ENCODE measurements around the gene STX2.

DNA sequence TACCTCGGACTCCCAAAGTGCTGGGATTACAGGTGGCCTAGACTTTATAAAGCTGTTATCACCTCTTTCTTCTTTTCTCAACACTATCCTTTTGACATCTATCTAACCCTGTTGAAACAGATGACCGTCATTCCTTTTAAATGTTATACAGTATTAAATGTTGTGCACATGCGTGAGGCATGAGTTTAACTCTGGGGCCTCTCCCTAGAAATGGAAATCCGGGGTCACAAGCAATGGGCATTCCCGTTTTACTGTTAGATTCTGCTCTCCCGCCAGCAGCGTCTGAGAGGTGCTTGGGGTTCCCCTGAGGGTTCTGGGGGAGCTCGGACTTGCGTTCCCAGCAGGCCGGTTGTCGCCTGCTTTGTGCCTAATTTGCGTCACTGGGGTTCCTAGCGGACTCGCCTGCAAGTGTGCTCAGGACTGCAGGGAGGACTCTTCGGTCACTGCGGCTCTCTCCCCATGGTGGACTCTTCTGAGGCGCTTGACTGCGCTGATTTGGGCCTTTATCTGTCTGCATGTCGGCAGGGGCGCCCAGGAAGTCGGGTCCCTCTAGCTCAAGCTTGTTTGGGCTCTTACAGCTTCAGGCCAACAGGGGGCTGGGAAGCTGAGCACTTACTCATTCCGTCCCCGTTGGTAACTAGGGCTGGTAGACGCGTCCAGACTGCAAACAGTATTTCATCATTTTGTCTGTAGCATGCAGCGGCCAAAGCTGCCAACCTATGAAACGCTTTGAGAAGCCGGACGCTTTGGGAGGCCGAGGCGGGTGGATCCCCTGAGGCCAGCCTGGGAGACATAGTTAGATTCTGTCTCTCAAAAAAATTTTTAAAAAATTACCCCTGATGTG is 31.6 kb upstream of the STX2 start:
- peak in 1 of 2 donors; percentile 33 for TF ChIP-seq POLR2AphosphoS5 (IDR thresholded peaks at IDR 0.05; ENCODE audit: insufficient read depth in 1 of 2, low read depth in 1 of 2)
- TF ChIP-seq, protein P1, sequence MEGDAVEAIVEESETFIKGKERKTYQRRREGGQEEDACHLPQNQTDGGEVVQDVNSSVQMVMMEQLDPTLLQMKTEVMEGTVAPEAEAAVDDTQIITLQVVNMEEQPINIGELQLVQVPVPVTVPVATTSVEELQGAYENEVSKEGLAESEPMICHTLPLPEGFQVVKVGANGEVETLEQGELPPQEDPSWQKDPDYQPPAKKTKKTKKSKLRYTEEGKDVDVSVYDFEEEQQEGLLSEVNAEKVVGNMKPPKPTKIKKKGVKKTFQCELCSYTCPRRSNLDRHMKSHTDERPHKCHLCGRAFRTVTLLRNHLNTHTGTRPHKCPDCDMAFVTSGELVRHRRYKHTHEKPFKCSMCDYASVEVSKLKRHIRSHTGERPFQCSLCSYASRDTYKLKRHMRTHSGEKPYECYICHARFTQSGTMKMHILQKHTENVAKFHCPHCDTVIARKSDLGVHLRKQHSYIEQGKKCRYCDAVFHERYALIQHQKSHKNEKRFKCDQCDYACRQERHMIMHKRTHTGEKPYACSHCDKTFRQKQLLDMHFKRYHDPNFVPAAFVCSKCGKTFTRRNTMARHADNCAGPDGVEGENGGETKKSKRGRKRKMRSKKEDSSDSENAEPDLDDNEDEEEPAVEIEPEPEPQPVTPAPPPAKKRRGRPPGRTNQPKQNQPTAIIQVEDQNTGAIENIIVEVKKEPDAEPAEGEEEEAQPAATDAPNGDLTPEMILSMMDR (IDR thresholded peaks at IDR 0.05): peak in 1 of 3 experiments; percentile 41
- TF ChIP-seq POLR2A (IDR thresholded peaks at IDR 0.05): no peak
